ENCODE data around the gene HECTD1.

Gene HECTD1

GRCh38 chr14:31139301-31139847, 68.2 kb downstream of the HECTD1 start:
- no peak for DNase-seq (ENCODE audit: low read depth in 1 of 2, low spot score in 1 of 2)
- no peaks in the 10 kb centered on the region for H3K27me3 ChIP-seq (ENCODE audit: insufficient read depth, poor library complexity, severe bottlenecking)
- H3K4me3 ChIP-seq (replicated peaks; ENCODE audit: insufficient read depth, low read length): no peak overlapping the region
- TF ChIP-seq, protein P1, sequence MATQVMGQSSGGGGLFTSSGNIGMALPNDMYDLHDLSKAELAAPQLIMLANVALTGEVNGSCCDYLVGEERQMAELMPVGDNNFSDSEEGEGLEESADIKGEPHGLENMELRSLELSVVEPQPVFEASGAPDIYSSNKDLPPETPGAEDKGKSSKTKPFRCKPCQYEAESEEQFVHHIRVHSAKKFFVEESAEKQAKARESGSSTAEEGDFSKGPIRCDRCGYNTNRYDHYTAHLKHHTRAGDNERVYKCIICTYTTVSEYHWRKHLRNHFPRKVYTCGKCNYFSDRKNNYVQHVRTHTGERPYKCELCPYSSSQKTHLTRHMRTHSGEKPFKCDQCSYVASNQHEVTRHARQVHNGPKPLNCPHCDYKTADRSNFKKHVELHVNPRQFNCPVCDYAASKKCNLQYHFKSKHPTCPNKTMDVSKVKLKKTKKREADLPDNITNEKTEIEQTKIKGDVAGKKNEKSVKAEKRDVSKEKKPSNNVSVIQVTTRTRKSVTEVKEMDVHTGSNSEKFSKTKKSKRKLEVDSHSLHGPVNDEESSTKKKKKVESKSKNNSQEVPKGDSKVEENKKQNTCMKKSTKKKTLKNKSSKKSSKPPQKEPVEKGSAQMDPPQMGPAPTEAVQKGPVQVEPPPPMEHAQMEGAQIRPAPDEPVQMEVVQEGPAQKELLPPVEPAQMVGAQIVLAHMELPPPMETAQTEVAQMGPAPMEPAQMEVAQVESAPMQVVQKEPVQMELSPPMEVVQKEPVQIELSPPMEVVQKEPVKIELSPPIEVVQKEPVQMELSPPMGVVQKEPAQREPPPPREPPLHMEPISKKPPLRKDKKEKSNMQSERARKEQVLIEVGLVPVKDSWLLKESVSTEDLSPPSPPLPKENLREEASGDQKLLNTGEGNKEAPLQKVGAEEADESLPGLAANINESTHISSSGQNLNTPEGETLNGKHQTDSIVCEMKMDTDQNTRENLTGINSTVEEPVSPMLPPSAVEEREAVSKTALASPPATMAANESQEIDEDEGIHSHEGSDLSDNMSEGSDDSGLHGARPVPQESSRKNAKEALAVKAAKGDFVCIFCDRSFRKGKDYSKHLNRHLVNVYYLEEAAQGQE (IDR thresholded peaks at IDR 0.05; ENCODE audit: insufficient replicate concordance, low read depth): no peak
- no peak for TF ChIP-seq GABPA (IDR thresholded peaks at IDR 0.05; ENCODE audit: low read depth)
- no peak for TF ChIP-seq CTCF (IDR thresholded peaks at IDR 0.05; ENCODE audit: insufficient read depth, low read length)
- TF ChIP-seq SPI1 (IDR thresholded peaks at IDR 0.05; ENCODE audit: borderline replicate concordance, low read depth): no peak
- TF ChIP-seq POLR2AphosphoS5 (IDR thresholded peaks at IDR 0.05; ENCODE audit: low read depth): no peak
- H3K27ac ChIP-seq (replicated peaks): no peak overlapping the region

- H3K4me3 ChIP-seq (replicated peaks; ENCODE audit: insufficient read depth, low read length): no peak overlapping the region
- TF ChIP-seq, protein P1 (IDR thresholded peaks at IDR 0.05; ENCODE audit: insufficient replicate concordance, low read depth): no peak
- no peak for TF ChIP-seq CTCF (IDR thresholded peaks at IDR 0.05; ENCODE audit: insufficient read depth, low read length)
- no peak for TF ChIP-seq GABPA (IDR thresholded peaks at IDR 0.05; ENCODE audit: low read depth)
- no peak for TF ChIP-seq POLR2AphosphoS5 (IDR thresholded peaks at IDR 0.05; ENCODE audit: low read depth)
- TF ChIP-seq SPI1 (IDR thresholded peaks at IDR 0.05; ENCODE audit: borderline replicate concordance, low read depth): no peak
- H3K27ac ChIP-seq (replicated peaks): no peak overlapping the region
- no peaks in the 10 kb centered on the region for H3K27me3 ChIP-seq (ENCODE audit: insufficient read depth, poor library complexity, severe bottlenecking)
- DNase-seq (ENCODE audit: low read depth in 1 of 2, low spot score in 1 of 2): no peak
Measured at GRCh38 chr14:31138301-31138700, 69.3 kb downstream of the HECTD1 start.

DNA sequence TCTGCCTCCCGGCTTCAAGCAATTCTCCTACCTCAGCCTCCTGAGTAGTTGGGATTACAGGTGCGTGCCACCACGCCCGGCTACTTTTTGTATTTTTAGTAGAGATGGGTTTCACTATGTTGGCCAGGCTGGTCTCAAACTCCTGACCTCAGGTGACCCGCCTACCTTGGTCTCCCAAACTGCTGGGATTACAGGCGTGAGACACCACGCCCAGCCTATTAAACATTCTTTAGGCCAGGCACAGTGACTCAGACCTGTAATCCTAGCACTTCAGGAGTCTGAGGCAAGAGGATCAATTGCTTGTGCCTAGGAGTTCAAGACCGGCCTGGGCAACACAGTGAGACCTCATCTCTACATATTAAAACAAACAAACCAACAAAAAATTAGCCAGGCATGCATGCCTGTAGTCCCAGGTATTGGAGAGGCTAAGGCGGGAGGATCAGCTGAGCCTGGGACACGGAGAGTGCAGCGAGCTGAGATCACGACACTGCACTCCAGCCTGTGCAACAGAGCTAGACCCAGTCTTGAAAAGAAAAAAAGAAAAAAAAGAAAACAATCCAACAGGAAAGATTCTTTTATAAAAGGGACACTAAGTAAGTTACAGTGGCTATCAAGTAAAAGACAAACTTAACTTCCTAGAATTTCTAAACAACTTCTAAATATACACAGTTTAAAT, 70.2 kb downstream of the HECTD1 start:
- DNase-seq (ENCODE audit: low read depth in 1 of 2, low spot score in 1 of 2): no peak
- no peak overlapping the region for H3K27ac ChIP-seq (replicated peaks)
- no peak overlapping the region for H3K4me3 ChIP-seq (replicated peaks; ENCODE audit: insufficient read depth, low read length)
- no peak for TF ChIP-seq CTCF (IDR thresholded peaks at IDR 0.05; ENCODE audit: insufficient read depth, low read length)
- TF ChIP-seq SPI1 (IDR thresholded peaks at IDR 0.05; ENCODE audit: borderline replicate concordance, low read depth): no peak
- TF ChIP-seq, protein P1 (IDR thresholded peaks at IDR 0.05; ENCODE audit: insufficient replicate concordance, low read depth): no peak
- H3K27me3 ChIP-seq (ENCODE audit: insufficient read depth, poor library complexity, severe bottlenecking): no peaks in the 10 kb centered on the region

Measured in HL-60 (cell line).